Kidney (tissue), 22 donors: ENCODE data around the gene SLC35B4. TPM values are rescaled to one million over a fixed set of nuclear protein-coding genes. Genes with fewer than 3 reads are reported as not detected.

Source experiments
- DNase-seq, 5 donors: peaks; one replicate each; pipeline ENCODE4 v3.0.0-alpha.2; 2013 to 2020
- FAIRE-seq: peaks from 2 replicates; lab custom pipeline; 2012; peaks lifted over from hg19 to GRCh38; lab: Jason Lieb, UNC
- H3K27ac ChIP-seq, 2 donors: one replicate each; pipeline ENCODE4 v1.7.0; 2013; ENCODE audit warnings: low read depth in 2 of 2, low read length in 2 of 2, inconsistent platforms in 1 of 2
- H3K27me3 ChIP-seq: one replicate; pipeline ENCODE4 v1.7.1; 2013; ENCODE audit warnings: low read length, inconsistent platforms; ENCODE audit not compliant: control insufficient read depth, insufficient read depth
- H3K36me3 ChIP-seq, 3 donors: one replicate each; pipeline versions ENCODE4 v1.7.0 to v1.7.1; 2013; ENCODE audit warnings: low read length in 3 of 3, control low read depth in 1 of 3, inconsistent platforms in 1 of 3; ENCODE audit not compliant: insufficient read depth in 3 of 3, control insufficient read depth in 2 of 3
- H3K4me1 ChIP-seq, 3 donors: one replicate each; pipeline versions ENCODE4 v1.7.0 to v1.7.1; 2013; ENCODE audit warnings: low read length in 3 of 3, inconsistent platforms in 1 of 3, low read depth in 1 of 3; ENCODE audit not compliant: control insufficient read depth in 2 of 3, insufficient read depth in 2 of 3
- H3K4me3 ChIP-seq, 3 donors: one replicate each; pipeline versions ENCODE4 v1.7.0 to v1.8.1; 2013; ENCODE audit warnings: low read length in 3 of 3, control low read depth in 1 of 3, inconsistent platforms in 1 of 3
- H3K9ac ChIP-seq, 3 donors: one replicate each; pipeline versions ENCODE4 v1.7.0 to v1.7.1; 2013; ENCODE audit warnings: low read length in 3 of 3, control low read depth in 1 of 3, inconsistent platforms in 1 of 3
- H3K9me3 ChIP-seq, 3 donors: one replicate each; pipeline versions ENCODE4 v1.7.0 to v1.7.1; 2013; ENCODE audit warnings: low read length in 3 of 3, control low read depth in 1 of 3, inconsistent platforms in 1 of 3; ENCODE audit not compliant: control insufficient read depth in 2 of 3, insufficient read depth in 1 of 3
- CTCF ChIP-seq: IDR thresholded peaks from 3 replicates; pipeline ENCODE4 v1.5.1; 2012; ENCODE audit warnings: mild to moderate bottlenecking, moderate library complexity, borderline replicate concordance; ENCODE audit not compliant: insufficient read depth; ENCODE audit errors: extremely low read depth
- intact Hi-C: fragments of 100-400 bp; cut with DNase I; formaldehyde crosslinking; loops from one replicate; pipeline ENCODE4 v1.11.1; 2022
- long read RNA-seq, 10 donors: library from polyadenylated mRNA in 1 of 10; unstranded in 1 of 10; transcript quantifications; one replicate each; pipeline ENCODE4 v2.0.0 and lab custom pipeline, GENCODE V29; 2021 to 2026
- polyA plus RNA-seq: library from polyadenylated mRNA; stranded (reverse); fragments of 350-450 nt; fragmentation: Illumina TruSeq; extraction: RNeasy Lipid Tissue Mini Kit (QIAGEN cat#74804); gene quantifications from one replicate; pipeline ENCODE4 v1.2.3, GENCODE V29; 2014; ENCODE audit warnings: low read depth, low replicate concordance; ENCODE audit not compliant: insufficient read depth
- total RNA-seq: library from RNA; stranded (reverse); fragmentation: NEBNext Ultra II Directional; extraction: Animal tissue kit (Norgen Biotek cat#: 25700); gene quantifications from one replicate; pipeline ENCODE4 v1.2.1, GENCODE V29; 2021
- donor health status: control.
- donor health status: control.
- donor health status: control.
- donor health status: control.
- donor health status: control.
- donor health status: DM: yes; HTN: yes; CAD: no.
- donor health status: Normal renal cell carcinoma (clear cell type).

SLC35B4 gene
- total RNA-seq (12.9 TPM), polyA plus RNA-seq (19.6 TPM)
- long read RNA-seq, donor 1, full-length matches to known transcripts = 3 of 3 reads
- long read RNA-seq, donor 1, partial matches to known transcripts = 0 of 3 reads
- long read RNA-seq, donor 1, other reads (novel, unspliced or antisense) = 0 of 3 reads
- long read RNA-seq, donor 2, full-length matches to known transcripts = 3 of 3 reads
- long read RNA-seq, donor 2, partial matches to known transcripts = 0 of 3 reads
- long read RNA-seq, donor 2, other reads (novel, unspliced or antisense) = 0 of 3 reads
- long read RNA-seq, donor 3 = 0 reads
- long read RNA-seq, donor 4, full-length matches to known transcripts = 8 of 8 reads
- long read RNA-seq, donor 4, partial matches to known transcripts = 0 of 8 reads
- long read RNA-seq, donor 4, other reads (novel, unspliced or antisense) = 0 of 8 reads
- long read RNA-seq, donor 5 = 0 reads
- long read RNA-seq, donor 6 = 0 reads
- long read RNA-seq, donor 7, full-length matches to known transcripts = 10 of 15 reads
- long read RNA-seq, donor 7, partial matches to known transcripts = 0 of 15 reads
- long read RNA-seq, donor 7, other reads (novel, unspliced or antisense) = 5 of 15 reads
- long read RNA-seq, donor 8, full-length matches to known transcripts = 2 of 2 reads
- long read RNA-seq, donor 8, partial matches to known transcripts = 0 of 2 reads
- long read RNA-seq, donor 8, other reads (novel, unspliced or antisense) = 0 of 2 reads
- long read RNA-seq, donor 9, full-length matches to known transcripts = 1 of 1 reads
- long read RNA-seq, donor 9, partial matches to known transcripts = 0 of 1 reads
- long read RNA-seq, donor 9, other reads (novel, unspliced or antisense) = 0 of 1 reads
- long read RNA-seq, donor 10, full-length matches to known transcripts = 5 of 5 reads
- long read RNA-seq, donor 10, partial matches to known transcripts = 0 of 5 reads
- long read RNA-seq, donor 10, other reads (novel, unspliced or antisense) = 0 of 5 reads

- FAIRE-seq = peak; percentile 91
- Histone ChIP-seq H3K9ac (peak within 1 kb of the TSS; percentile 44 to 85 (median 47)), H3K27ac (peak within 1 kb of the TSS; percentile 83 to 93)
These were observed at the start of gene SLC35B4 for GRCh38 chr7:134316539-134317344. Gene SLC35B4 (minus strand): TSS chr7:134316930. CDS start chr7:134316751, 179 bp downstream.

GRCh38 chr7:134366481-134366880 is 49.8 kb upstream of the SLC35B4 start:
- Histone ChIP-seq H3K36me3 (no peaks in the 10 kb centered on the region), H3K9me3 (no peaks in the 10 kb centered on the region), H3K9ac (no peak overlapping the region), H3K4me3 (no peak overlapping the region), H3K27me3 (no peaks in the 10 kb centered on the region), H3K27ac (no peak overlapping the region), H3K4me1 (peaks cover 0 to 4% (median 0%) of the 10 kb centered on the region in 3 donors)
- FAIRE-seq = no peak
- no peak for TF ChIP-seq CTCF
- DNase-seq = no peak
- intact Hi-C loops = no loop called here

More at GRCh38 chr7:134316539-134317344, at the start of gene SLC35B4:
- intact Hi-C loops = no loop called here
- DNase-seq = peak; percentile 97 to 99 (median 99)
- no peaks in the 10 kb centered on the region for H3K9me3 ChIP-seq
- peaks cover 0 to 21% (median 0%) of the 10 kb centered on the region in 3 donors for H3K4me1 ChIP-seq
- H3K36me3 ChIP-seq = no peaks in the 10 kb centered on the region
- peak within 1 kb of the TSS; percentile 73 to 90 (median 85) for H3K4me3 ChIP-seq
- peak; percentile 9 for TF ChIP-seq CTCF
- H3K27me3 ChIP-seq = no peaks in the 10 kb centered on the region

GRCh38 chr7:134365341-134366054 is 48.8 kb upstream of the SLC35B4 start:
- H3K27ac ChIP-seq = no peak overlapping the region
- H3K36me3 ChIP-seq = no peaks in the 10 kb centered on the region
- peaks cover 0 to 4% (median 0%) of the 10 kb centered on the region in 3 donors for H3K4me1 ChIP-seq
- intact Hi-C loops = no loop called here
- no peaks in the 10 kb centered on the region for H3K9me3 ChIP-seq
- no peak overlapping the region for H3K9ac ChIP-seq
- TF ChIP-seq CTCF = no peak
- H3K27me3 ChIP-seq = no peaks in the 10 kb centered on the region
- FAIRE-seq (no peak), DNase-seq (no peak)
- H3K4me3 ChIP-seq = no peak overlapping the region
